GM21526 (cell line): ENCODE measurements around the gene C2CD5.
"Not testable (repeated sequence)": the region's sequence is repeated elsewhere in the genome, so short reads cannot be mapped to it uniquely, and the experiment has no call there.

Source experiments
- ATAC-seq: cut with Tn5 transposase; IDR thresholded peaks from one replicate; pipeline ENCODE4 v1.9.1; 2021; ENCODE audit warnings: moderate library complexity; ENCODE audit not compliant: unreplicated experiment, low FRiP score

C2CD5 gene

DNA sequence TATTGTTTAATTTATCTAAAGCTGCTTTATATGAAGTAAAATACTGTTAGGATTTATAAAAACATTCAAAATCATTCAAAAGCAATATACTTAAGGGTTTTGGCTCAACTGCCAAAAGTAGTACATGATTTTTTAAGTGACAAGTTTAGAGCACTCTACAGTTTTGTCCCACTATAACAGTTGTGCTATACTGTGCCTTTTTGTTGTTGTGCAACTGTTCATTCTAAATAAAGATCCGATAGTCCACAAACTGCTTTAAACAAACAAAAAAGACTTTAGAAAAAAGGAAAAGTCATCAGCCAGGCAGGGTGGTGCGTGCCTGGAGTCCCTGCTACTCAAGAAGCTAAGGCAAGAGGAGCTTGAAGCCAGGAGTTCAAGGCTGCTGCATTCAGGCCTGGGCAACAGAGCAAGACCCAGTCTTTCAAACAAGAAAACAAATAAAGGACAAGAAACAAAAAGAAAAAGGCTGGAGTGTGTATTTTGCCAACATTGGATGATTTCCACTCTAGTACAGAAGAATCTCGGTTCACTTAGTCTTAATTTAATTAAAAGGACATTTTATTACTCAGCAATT is 7.3 kb downstream of the C2CD5 start:
- ATAC-seq = no peak

DNA sequence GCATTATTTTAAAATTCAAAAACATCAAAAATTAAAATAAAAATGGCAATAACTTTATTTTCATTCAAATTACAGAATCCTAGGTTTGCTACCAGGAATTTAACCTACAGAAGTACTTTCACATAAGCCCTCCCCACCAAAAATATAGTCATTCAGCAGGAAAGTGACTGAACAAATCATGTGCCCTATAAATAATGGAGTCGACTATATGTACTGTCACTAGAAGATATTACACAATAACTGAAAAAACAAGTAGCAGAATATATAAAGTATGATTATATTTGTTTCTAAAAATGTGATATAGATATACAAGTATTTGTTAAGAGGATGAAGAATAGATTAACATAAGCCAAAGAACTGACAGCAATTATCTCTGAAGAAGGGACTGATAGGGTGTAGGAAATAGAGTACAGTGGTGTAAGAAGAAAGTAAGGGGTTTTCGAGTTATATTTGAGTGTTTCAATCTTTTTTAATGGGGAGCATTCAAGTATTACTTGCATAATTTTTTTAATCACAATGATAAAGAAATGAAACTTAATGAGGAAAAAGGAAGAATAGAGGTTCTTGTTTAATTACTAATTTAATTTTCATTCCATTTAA is 7.9 kb downstream of the C2CD5 start:
- ATAC-seq = no peak

DNA sequence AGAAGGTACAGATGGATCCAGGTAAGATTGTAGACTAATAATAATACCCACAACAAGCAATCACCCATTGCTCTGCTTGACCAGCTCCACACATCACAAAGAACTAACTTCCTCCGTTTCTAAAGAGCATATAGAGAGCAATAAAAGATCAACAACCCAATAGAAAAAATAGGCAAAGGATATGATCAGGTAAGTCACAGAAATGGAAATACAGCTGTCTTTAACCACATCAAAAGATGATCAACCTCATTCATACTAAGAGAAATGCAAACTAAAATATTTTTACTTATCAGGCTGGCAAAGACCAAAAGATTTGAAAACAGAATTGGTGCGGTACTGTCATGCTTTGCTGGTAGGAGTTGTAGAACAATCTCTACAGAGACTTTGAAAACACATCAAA is 8.9 kb downstream of the C2CD5 start:
- ATAC-seq = no peak

DNA sequence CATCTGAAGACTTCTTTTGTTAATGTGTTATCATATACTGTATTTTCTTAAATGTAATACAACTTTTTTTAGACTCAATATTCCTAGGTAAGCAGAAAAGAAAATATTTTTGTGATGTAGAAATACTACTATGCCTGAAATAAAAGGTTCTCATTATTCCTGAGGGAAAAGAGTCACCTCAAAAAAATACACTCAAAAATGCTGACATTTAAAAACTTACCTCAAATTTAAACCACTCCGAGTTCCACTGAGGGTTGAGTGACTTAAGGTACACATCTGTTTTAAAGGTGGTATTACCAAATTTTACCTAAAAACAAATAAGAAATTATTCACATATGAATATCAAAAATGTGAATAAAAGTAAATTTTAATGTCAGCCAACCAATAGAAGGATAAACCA is 9.3 kb downstream of the C2CD5 start:
- no peak for ATAC-seq

DNA sequence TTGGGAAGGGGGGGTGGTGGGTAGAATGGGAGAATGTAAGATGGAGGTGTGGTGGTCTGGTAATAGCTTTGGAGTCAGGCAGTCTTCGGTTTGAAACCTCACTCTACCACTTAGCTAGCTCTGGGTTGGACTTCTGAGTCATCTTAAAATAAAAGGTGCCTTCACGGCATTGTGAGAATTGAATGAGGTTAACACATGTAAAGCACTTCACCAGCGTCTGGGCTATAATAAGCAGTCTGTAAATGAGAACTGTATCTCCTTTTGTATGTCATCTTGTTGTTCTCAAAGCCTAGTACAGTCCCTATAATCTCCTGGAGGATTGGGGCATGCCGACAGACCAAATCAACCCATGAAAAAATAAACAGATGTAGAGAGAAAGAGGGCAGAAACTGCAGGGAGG is 11.2 kb downstream of the C2CD5 start:
- ATAC-seq = no peak

DNA sequence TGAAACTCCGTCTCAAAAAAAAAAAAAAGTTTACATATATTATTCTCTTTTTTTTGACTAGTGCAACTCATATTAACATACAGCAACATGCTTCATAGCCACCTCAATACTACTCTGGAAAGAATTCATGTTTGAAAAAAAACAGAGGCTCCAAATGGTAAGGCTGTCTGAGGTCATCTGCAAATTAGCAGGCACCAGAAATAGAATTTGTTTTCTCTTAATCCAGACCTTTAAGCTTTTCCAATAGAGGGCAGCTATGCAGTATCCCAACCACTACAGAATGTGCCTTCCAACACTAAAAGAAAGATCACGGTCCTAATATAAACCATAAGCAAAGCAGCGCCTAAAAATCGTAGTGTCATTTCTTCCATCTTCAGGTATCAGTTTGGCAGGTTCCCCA is 12.0 kb downstream of the C2CD5 start:
- no peak for ATAC-seq

DNA sequence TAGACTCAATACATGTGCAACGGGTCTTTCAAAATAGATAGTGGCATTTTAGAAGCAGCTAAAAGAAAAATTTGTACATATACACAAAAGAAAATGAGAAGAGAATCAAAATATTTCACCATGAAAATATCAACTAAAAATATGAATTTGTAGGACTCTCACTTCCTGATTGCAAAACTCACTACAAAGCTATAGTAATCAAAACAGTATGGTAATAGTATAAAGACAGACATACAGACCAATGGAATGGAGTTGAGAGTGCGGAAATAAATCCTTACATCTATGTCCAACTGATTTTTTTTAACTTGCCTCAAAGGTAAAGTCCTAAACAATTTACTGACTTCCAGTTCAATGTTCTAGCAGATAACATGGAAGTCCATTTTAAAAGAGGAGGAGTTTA is 13.1 kb downstream of the C2CD5 start:
- no peak for ATAC-seq

DNA sequence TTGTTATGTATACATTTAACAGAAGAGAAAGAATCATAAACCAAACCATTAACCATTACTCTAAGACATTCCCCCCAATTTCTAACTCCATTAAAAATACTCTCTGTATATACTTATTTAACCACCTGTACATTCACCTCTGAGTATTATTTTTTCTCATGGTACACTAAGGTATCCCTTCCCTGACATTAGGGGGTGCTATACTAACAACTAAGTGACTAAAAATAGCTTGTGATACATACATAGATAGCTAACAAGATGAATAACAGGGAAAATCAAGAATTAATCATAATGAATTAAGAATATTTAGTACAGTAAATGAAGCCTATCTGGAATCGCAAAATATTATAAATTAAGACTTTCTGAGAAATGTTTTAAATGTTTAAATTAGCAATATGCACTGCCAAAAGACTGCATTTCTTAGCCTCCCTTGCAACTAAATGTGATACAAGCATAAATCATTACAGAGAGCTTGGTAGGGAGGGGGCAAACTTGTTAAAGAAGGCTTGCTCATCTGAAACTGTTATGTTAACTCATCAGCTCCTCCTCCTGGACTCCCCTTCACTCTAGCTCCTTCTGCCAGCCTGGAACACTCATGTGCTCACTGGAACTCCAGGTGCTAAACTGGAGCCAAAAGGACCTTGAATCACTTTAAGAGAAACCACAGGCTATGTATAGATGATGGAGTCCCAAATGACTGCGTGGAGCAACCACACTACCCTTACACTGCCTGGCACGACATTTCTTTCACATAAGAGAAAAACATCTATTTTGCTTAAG is 14.9 kb downstream of the C2CD5 start:
- ATAC-seq = peak; percentile 92

DNA sequence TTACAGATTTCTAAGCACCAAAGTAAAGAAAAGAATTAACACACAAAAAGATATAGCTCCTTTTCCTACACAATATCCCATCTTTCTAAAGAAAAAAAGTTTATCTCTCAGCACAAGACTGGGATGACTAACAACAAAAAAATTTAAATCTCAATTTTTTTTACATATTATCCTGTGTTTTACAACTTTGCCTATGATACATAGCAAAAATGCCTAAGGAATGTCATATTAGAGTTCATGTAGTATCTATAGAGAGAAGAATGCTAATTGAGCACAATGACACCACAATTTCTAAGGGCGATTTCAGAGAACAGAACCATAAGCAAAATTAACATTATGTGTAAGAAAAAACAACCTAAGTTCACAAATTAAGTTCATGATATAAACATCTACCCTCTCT is 16.3 kb downstream of the C2CD5 start:
- ATAC-seq = no peak

DNA sequence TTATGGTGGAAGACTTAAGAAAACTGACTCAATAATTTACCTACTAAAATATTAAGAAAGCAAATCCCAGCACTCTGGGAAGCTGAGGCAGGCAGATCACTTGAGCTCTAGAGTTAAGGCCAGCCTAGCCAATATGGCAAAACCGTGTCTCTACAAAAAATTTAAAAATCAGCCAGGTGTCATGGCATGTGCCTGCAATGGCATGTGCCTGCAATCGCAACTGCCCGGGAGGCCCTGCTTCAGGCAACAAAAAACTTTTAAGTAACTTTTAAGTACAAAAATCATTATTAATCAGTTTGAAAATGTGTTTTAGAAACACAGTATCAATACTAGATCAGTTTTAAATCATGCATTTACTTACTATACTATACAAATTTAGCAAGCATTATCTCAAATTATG is 17.5 kb downstream of the C2CD5 start:
- no peak for ATAC-seq

DNA sequence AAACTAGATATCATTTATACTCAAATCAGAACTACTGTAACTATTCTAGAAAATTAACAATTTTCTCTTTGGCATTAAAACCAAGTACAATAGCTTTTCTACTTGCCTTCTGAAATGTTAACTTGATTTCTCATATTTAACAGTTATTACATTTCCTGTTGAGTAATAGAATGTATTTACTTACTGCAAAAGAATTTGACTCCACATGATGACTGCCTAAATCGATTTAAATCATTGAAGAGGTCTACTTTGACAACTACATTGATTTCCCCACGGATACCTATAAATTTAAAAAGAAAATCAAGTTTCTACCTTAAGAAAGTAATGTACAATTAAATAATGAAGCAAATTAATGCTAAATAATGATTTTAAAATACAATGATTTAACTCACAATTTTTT is 18.9 kb downstream of the C2CD5 start:
- no peak for ATAC-seq

DNA sequence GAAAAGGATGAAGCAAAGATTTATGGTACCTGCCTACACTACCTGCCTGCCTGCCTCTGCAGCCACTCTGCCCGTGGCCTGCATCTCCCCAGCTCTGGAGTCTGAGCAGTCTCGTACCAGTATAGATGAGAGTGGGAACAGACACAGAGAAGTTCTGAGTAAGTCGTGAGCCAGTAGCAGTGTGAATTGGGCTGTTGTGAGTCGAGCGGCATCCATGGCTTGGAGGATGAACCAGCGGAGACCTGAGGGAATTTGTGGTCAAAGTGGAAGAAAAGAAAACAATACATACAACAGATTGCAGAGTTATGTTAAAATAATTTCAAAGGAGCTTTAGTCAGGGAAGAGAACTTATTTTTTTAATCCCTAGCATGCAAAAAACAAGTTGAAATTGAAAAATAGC is 25.3 kb downstream of the C2CD5 start:
- ATAC-seq = no peak

DNA sequence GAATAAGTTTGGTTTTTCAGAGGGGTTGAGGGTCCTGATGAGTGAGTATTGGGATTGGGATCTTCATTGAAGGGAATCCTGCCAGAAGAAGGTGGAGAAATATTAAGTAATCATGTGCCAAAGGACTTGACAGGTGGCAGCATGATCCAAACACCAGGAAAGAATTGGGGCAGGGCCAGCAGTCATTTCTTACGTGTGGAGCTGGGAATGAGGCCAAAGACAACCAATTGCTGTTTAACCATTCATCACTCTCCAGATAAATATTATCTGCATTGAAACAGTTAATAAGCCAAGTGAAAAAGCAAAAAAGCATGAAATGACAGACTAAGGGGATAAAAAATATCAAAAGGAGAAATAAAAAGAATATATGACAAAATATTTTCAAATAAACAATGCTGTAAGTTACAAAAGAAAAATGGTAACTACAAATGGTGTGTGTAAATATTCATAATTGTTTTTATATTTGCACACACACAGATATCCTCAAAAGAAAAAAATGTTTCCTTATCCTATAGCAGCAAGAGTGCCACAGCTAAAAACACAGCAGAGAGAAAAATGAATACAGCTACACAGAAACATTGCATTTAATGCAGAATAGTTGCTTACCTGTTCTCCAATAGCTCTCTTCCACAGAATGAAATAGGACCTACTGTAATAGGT is 26.2 kb downstream of the C2CD5 start:
- no peak for ATAC-seq

DNA sequence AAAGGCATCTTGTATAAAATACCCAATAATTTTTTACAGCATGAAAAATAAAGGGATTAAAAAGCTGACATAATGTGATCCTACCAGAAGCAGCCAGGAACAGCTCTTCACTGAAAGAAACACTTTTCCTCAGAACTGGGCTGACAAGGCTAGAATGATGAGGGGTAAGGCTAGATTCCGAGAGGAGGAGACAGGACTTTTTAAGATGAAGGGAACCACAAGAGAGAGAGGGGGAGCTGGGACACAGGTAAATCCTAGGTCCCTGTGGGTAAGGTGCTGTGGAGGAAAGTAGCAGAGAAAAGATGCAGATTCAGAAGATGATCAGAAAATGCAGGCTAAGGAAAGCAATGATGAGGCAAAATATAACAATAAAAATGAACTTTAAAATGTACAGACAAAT is 29.5 kb downstream of the C2CD5 start:
- ATAC-seq = no peak

DNA sequence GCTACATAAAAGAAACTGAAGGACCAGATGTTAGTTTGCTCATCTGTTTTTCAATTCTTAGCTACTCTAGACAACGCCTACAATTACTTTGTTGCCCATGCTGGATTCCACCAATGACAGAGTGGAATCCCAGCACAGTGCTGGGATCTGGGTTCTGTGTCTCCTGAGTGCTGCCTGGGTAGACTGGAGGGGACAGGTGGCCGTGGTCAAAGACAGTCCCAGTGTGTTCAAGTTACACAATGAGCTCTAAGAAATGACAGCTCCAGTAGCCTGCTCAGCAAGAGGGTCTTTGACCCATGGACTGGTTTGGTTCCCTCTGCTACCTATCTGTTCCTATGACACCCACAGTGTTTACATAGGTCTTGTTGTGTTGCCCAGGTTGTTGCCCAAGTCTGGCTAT is 38.5 kb downstream of the C2CD5 start:
- ATAC-seq = no peak

DNA sequence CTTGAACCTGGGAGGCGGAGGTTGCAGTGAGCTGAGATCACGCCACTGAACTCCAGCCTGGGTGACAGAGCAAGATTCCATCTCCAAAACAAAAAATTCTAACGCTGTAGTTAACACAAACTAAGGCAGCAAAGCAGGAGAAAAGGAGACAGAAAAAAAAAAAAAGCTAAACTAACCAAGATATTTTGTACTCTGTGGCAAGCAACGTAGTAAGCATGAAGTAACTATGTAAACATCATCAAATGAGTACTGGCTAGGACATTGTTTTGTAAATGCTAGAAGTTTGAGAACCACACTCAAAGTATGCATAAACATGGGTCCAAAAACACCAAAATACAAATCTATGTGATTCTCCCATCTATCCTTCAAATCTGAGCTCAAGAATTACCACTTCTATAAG is 44.2 kb downstream of the C2CD5 start:
- ATAC-seq = no peak

DNA sequence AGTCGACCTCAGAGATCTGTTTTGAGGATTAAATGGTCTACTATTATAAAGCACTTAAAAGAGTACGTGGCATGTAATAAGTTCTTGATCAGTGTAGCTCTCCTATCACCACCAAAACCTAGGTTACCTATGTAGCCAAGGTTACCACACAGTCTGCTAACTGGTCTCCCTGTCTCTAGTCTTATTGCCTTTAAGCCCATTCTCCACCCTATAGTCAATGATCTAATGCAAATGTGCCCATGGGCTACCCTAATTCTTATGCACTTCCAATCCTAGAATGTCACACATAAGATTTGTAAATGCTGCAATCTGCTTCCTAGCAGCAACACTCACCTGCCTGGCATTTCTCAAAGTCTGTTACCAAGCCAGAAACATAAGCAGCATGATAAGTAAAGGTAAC is 44.9 kb downstream of the C2CD5 start:
- ATAC-seq = no peak

DNA sequence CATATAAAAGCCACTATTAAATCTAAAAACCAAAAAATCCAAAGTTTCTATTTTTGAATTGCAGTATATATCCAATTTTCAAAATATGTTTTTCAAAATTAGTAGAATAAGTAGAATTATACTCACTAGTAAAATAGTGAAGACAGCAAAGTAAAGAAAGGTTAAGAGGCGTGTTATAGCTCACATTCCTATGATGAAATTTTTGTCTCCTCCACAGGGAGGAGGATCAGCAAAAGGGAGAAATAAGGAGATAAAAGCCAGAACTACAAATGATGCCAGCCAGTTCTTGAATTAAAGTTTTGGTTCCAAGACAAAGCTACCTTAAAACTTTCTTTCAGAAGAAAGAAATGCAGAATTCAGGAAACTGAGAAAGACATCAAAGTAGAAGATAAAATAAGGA is 50.0 kb downstream of the C2CD5 start:
- ATAC-seq = no peak

DNA sequence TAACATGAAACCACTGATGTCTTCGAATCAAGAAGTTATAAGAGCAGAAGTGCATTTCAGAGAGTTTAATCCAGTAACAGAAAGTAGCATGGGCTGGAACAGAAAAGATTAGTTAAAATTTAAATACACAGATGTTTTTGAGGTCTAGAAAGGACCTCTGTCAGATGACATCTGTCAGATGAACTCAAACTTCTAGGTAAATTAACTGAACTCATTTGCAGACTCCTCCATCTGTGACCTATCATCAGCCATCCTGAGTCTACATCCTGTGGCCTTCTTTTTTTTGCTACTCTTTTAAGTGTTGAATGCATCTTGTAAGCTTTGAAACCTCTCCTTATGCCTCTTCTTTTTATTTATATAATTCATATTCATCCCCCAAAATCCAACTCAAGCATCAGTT is 53.3 kb downstream of the C2CD5 start:
- no peak for ATAC-seq

DNA sequence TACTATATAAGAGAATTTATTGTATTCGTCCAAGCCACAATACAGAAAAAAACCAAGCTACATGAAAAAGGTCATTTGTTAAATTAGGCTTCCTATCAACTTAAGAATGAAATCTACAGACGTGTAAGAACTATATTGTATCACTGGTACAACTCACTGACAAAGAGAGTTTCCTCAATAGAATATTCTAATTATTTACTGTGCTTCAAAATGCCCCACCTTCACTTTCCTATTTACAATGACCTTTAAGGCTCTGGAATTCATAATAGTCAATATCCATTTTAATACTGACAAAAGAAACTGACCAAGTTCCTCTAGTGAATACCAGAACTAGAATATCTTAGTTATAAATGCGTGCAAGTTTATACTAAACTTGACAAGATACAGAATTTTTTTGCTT is 55.9 kb downstream of the C2CD5 start:
- no peak for ATAC-seq

DNA sequence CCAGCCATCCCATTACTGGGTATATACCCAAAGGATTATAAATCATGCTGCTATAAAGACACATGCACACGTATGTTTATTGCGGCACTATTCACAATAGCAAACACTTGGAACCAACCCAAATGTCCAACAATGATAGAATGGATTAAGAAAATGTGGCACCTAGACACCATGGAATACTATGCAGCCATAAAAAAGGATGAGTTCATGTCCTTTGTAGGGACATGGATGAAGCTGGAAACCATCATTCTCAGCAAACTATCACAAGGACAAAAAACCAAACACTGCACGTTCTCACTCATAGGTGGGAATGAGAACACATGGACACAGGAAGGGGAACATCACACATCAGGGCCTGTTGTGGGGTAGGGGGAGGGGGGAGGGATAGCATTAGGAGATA is 56.7 kb downstream of the C2CD5 start:
- ATAC-seq = not testable (repeated sequence)
